RWPE1 (cell line): Measurements from ENCODE around the gene PERM1.

Source experiments
- CTCF ChIA-PET: fragments of 350-600 bp; sonication (Branson Sonifier 250); formaldehyde crosslinking; extraction: SDS; loops from one replicate; lab custom pipeline; 2021; lab: Yijun Ruan, JAX
- POLR2A ChIA-PET: fragments of 400-600 bp; formaldehyde crosslinking; extraction: SDS; loops from one replicate; lab custom pipeline; 2020; ENCODE audit warnings: antibody characterized with exemption; ENCODE audit not compliant: low non-redundant PET; lab: Yijun Ruan, JAX
- DNase-seq: peaks from one replicate; pipeline ENCODE4 v3.0.0; 2012; ENCODE audit warnings: low spot score
- H3K27ac ChIP-seq: fragments of 450-650 bp; 2 replicates; pipeline ENCODE4 v1.5.1; 2017
- CTCF ChIP-seq: fragments of 450-650 bp; conservative IDR thresholded peaks from 2 replicates; pipeline ENCODE4 v1.5.1; 2017; ENCODE audit warnings: low read depth, mild to moderate bottlenecking

The PERM1 gene

DNA sequence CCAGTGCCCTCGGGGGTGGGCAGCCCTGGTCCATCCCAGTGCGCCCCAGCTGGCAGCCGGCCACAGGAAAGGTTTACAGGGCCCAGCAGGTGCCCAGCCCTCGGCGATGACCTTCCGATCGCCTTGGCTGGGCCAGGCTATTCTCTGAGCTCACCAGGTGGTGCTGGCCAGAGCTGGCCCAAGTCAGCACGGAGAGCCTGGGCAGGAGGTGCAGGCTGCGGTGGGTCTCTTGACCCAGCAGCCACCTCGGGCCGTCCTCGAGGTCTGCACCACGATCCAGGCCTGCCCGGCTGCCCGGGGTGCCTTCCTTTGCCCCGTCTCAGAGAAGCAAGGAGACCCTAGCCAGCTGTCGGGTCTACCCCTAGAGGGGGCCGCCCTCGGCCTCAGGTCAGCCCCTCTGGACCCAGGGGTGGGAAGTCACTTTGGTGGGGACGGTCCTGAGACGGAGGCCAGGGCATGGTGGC is 370 bp downstream of the PERM1 start:
- ChIA-PET POLR2A (interaction anchor here (1.3 kb wide), 1 partner anchor 14 kb away, joined by 5 read pairs; no protein-coding TSS in a partner anchor), CTCF (interaction anchor here (0.7 to 6.0 kb wide), 5 partner anchors 21 to 108 kb away, joined by 3 to 50 read pairs (median 5); no protein-coding TSS in a partner anchor)
- no peak for TF ChIP-seq CTCF
- no peak for DNase-seq
- H3K27ac ChIP-seq, result no peak overlapping the region

DNA sequence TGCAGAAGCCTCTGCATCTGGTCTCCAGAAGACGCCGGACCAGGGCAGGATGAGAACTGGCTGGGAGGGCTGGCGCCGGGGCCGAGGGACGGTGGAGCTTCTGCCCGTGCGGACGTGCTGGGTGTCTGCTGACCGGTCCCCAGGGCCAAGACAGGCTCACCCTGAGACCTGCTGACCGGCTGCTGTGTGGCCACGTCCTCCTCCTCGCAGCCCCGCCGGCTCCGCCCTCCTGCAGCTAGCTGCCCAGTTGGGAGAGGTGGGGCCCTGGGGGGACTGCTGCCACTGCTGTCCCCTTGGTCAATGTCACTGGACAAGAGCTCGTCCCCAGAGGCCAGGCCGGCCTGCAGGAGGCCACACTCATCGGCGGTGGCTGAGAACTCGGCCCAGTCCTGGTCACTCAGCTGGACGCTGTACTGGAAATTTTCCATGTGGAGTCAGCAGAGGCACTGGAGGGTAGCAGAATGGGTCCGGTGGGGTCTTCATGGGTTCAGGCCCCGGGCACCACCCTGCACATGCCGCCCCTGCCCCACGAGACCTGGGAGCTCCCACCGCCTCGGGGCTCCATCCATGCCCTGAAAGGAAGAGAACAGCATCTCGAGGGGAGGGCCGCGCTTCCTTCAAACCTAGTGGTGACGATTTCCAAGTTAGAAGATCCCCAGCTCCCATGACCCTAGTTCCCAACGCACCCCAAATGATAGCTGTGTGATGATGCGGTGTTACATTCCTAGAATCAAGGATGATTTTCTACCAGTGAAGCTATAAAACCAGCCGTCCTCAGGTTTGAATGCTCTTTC is 1.1 kb downstream of the PERM1 start:
- CTCF ChIA-PET, result interaction anchor here (0.7 to 1.0 kb wide), 3 partner anchors 12 to 109 kb away, joined by 3 read pairs; no protein-coding TSS in a partner anchor
- H3K27ac ChIP-seq, result no peak overlapping the region

DNA sequence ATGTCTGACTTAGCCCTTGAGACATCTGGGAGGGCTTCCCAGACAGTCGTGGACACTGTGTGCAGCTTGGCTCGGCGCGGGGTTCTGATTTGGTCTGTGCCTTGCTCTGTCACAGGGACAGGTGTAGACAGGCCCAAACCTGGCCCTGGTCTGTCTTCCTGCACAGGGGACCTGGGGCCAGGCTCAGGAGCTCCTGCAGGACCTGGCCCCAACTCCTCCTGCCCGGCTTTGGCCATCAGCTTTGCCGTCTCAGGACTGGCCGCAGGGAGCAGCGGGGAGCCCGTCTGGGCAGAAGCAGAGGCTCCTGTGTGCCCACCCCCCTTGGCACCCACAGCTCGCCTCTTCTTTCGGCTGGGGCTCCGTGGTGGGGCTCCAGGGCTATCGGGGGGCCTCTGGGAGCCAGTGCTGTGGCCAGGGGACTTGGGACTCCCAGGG is 1.7 kb downstream of the PERM1 start:
- POLR2A ChIA-PET, result interaction anchor here (1.0 to 1.3 kb wide), 2 partner anchors 13 to 22 kb away, joined by 4 to 5 read pairs; no protein-coding TSS in a partner anchor
- CTCF ChIA-PET, result interaction anchor here (0.8 to 1.0 kb wide), 3 partner anchors 13 to 74 kb away, joined by 3 to 5 read pairs (median 3); no protein-coding TSS in a partner anchor
- DNase-seq, result no peak
- H3K27ac ChIP-seq, result no peak overlapping the region
- no peak for TF ChIP-seq CTCF

More for the DNA sequence above, 1.1 kb downstream of the PERM1 start:
- DNase-seq, result no peak
- no peak for TF ChIP-seq CTCF
- POLR2A ChIA-PET, result interaction anchor here (1.0 to 1.3 kb wide), 2 partner anchors 14 to 21 kb away, joined by 4 to 5 read pairs; no protein-coding TSS in a partner anchor

DNA sequence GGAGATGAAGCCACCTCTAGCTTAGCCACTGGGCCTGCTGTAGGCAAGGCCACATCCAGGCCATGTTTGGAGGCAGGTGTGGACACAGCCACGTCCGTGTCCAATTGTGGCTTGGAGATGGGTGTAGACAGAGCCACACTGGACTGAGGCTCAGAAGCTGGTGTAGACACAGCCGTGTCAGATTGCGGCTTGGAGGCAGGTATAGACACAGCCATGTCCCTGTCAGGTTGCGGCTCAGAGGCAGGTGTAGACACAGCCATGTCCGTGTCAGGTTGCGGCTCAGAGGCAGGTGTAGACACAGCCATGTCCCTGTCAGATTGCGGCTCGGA is 2.2 kb downstream of the PERM1 start:
- no peak overlapping the region for H3K27ac ChIP-seq
- no peak for TF ChIP-seq CTCF
- POLR2A ChIA-PET, result interaction anchor here (1.0 kb wide), 1 partner anchor 22 kb away, joined by 4 read pairs; no protein-coding TSS in a partner anchor
- CTCF ChIA-PET, result interaction anchor here (0.8 to 1.0 kb wide), 3 partner anchors 13 to 74 kb away, joined by 3 to 5 read pairs (median 3); no protein-coding TSS in a partner anchor
- DNase-seq, result no peak

- ChIA-PET POLR2A (no interaction called here), CTCF (interaction anchor here (0.8 kb wide), 2 partner anchors 23 to 73 kb away, joined by 3 to 5 read pairs; no protein-coding TSS in a partner anchor)
- no peak for DNase-seq
- no peak overlapping the region for H3K27ac ChIP-seq
- TF ChIP-seq CTCF, result no peak
These were observed 2.8 kb downstream of the PERM1 start for GRCh38 chr1:978835-979743.
